HG03103 (cell line): ENCODE measurements around the gene EIF2AK3.

Experiments
- ATAC-seq: cut with Tn5 transposase; IDR thresholded peaks from one replicate; pipeline ENCODE4 v1.9.1; 2021; ENCODE audit warnings: low read depth; ENCODE audit not compliant: unreplicated experiment

EIF2AK3 gene

DNA sequence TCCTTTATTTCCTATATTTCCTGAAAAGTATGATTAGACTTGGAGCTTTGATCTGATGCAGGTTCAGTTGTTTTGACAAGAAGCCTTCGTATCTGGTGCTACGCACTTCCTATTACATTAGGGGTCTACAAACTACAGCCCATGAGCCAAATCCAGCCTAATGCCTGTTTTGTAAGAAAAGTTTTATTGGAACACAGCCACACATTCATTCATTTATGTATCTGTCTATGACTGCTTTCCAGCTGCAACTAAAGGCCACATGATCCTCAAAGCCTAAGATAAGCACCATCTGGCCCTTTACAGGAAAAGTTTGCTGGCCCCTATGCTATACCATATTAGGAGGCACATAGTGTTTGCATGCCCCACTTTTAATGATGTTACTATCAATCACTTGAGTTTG, 26.0 kb downstream of the EIF2AK3 start:
- ATAC-seq = no peak

DNA sequence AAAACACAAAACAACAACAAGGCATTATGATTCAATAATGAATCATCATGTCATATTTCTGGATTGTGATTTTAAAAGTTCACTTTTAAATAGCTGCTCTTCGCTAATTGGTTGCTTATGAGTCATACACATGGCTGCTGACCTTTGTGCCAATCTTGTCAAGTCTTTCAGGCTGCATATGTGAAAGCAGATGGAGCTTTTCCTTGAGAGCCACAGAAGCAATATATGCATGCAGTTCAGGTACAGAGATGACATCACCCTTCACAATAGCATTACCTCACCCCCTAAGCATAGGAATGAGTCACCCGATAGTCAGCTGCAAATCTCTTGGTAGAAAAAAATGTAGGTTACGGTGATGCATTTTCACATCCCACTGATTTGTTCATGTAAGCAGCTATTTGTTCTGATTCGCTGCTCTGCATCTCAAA, 27.2 kb downstream of the EIF2AK3 start:
- peak; percentile 98 for ATAC-seq

DNA sequence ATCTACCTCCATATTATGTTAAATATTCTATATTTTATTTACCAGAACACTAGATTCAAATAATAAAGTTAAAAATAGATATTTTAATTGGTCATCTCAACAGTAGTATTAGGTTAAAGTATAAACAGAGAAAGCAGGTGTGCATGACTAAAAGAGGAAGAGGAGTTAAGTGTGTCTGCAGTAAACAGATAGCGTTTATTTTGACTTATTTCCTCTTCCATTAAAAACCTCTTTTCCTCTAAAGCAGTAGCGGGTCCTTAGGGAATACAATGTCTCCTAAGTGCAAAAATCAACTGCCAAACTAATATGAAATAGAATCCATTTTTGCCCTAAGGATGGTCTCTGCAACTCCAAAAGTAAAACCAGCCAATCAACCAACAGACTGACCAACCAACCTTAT, 27.7 kb downstream of the EIF2AK3 start:
- ATAC-seq = no peak

DNA sequence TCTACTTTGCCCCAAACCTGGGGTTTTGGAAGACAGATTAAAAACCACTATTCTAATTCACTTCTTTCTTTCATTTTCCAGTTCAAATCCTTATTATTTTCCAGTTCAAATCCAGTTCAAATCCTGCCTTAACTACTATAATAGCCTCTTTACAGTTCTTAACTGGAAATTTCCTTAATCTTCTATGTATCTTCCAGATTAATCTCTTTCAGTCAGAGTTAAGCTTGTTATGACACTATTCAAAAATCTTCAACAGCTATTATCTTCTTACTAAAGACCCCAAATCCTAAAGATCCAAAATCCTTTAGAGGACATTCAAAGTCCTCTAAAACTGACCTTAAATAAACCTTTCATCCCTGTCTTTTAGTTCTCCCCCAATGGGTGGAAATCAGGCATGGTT, 30.1 kb downstream of the EIF2AK3 start:
- no peak for ATAC-seq

DNA sequence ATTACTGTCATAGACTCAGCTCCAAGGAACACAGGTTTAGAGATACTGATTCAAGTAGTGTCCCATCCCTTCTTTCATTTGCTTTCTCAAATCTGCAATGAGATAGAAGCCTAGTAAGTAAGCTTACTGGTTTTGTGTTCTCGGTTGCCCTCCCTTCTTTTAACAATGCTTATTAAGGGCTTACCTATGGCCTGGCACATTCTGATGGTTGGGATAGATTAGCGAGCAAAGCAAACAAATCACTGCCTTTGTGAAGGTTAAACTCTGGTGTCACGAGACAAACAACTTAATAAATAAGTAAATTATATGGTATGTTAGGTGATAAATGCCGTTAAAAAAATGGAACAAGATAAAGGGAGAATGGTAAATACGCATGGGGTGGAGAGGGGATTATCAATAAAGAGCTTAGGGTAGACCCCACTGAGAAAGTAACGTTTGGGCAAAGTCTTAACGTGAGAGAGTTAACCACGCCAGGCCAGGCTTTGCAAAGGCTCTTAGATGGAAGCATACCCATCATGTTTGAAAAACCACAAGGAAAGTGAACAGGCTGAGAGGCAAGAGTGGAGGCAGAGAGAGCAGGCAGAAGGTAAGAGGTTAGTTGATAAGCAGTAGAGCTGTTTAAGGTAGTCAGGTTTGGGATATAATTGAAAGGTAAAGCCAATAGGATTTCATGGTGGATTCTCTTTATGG, 31.0 kb downstream of the EIF2AK3 start:
- no peak for ATAC-seq

DNA sequence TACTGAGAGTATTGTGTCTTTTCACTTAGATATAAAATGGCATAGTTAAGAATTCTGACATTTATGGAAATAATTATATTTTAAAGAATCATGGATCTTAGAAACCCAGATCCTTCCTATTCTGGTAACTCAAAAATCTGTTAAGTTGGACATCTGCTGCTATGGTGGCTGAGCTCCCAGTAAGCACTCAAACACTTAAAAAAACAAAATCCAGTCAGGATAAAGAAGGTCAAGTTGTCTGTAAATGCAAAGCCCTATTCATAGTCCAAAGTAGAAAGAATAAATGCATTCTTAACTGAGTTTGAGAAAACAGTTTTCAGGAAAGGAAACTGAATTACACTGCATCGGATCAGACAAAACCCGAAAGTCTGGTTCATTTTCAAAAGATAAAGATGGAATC, 35.6 kb downstream of the EIF2AK3 start:
- ATAC-seq = no peak

DNA sequence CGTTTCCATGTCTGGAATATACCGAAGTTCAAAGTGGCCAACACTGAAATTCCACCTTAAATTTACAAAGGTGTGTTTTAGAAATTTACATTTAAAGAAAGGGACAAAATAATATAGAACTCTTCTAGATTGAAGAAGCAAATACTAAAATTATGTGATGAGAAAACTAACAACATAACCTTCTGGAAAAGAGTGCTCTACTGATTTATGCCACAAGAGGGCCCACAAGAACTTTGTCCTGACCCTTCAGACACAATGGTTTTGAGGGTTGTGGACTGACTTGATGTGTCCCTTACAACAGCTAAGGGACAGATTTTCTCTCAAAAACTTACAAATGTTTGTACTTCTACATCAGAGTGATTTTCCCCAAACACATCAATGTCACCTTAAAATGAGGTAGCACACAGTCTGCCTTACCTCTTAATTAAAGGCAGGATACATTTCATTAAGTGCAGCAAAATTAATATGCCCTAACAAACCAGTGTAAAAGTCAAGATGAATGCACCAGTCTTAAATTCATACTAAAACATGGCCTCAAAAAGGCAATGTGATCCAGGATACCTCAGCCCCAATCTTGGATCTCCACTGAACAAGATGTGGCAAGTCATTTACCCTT, 36.2 kb downstream of the EIF2AK3 start:
- peak; percentile 60 for ATAC-seq

DNA sequence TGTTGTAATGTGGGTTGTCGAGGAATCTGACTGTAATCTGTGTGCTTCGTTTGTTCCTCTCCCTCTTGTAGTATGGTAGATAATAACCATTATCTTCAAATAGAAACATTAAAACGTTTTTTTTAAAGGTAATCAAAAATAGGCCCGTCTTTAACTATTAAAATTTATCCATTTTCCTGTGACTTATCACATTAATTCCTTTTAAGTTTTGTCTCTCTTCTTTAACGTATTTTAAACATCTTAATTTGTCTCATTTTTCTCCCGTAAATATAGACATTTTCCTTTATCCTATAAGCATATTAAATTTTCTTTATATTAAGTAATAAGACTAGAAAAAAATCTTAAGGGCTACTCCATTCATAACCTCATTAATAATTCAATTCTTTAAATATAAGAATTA, 41.3 kb downstream of the EIF2AK3 start:
- no peak for ATAC-seq

DNA sequence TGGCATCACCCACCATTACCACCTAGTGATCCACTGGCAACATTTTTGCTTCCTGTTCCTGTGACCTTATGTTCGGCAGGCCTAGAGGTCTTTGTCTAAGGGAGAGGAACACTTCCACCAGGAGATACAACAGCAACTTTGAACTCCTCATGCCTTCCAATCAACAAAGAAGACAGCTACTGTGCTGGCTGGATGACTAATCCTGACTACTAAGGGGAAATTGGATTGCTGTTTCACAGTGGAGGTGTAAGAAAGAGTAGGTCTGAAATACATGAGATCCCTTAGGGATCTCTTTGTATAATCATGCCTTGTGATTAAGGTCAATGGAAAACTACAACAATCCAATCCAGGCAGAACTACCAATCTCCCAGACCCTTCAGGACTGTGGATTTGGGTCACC, 45.2 kb downstream of the EIF2AK3 start:
- no peak for ATAC-seq

DNA sequence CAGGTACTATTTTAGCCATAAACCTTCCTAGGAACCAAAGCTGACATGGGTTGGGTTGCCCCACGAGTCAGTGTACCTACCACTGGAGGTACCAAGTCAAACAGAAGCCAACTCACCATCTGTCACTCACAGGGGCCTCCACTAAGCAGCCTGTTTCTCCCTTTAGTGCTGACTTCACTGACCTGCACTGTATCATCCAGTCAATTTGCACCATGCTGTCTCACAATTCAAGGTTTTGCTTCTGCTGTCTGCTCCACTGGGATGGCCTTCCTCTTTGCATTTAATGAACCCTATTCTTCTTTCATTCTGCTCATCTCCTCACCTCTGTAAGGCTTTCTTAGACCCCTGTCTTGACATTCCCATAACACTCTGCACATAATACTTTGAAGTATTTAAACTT, 47.2 kb downstream of the EIF2AK3 start:
- no peak for ATAC-seq

DNA sequence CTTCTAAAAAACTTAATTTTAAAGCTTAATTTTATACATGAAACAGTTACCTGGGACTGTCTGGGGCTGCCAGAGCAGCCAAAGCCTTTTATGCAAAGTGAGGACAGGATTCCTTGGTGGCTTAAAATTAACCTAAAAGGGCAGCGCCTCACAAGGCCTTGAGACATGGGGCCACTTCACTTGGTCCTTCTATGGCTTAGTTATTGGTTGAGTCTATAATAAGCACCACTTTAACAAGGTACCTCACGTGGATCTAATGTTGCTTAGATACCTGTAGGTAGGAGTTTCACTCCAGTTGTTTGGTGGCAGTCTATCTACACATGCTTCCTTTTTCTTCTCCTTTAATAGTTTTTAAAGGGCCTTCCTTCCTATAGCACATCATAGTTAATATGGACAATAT, 51.6 kb downstream of the EIF2AK3 start:
- ATAC-seq = no peak

DNA sequence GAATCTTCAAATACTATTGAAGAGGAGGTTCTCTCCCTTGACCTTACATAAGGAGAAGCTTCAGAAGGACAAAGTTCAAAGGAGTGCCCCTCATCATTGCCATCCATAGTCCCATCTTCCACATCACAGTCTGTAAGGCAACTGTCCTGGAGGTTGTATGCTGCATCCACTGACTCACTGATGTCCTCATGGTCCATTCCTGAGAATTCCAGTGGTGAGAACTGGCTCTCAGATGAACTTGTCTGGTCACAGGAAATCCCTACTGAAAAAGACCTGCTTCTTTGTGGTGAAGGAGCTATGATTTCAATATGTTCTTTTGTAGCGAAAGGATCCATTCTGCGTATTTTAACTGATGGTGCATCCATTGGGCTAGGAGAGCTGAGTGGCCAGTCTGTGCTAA, 52.2 kb downstream of the EIF2AK3 start:
- no peak for ATAC-seq

DNA sequence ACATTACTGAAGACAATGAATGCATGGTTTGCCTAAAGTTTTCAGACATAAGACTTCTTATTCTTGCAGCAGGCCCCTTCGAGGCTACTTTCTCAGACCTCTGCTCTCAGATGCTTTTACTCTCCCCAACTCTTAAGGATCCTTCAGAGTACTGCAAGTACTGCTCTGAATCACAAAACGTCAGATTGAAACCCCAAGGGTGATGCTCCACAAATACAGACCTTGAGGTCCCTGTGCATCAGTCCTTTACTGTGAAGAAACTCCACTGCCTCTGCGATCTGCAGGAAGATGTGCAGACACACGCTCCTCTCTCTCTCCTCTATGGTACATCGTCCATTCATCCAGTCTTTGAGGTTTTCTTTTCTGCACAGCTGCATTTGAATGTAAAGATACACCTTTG, 52.8 kb downstream of the EIF2AK3 start:
- peak; percentile 95 for ATAC-seq

DNA sequence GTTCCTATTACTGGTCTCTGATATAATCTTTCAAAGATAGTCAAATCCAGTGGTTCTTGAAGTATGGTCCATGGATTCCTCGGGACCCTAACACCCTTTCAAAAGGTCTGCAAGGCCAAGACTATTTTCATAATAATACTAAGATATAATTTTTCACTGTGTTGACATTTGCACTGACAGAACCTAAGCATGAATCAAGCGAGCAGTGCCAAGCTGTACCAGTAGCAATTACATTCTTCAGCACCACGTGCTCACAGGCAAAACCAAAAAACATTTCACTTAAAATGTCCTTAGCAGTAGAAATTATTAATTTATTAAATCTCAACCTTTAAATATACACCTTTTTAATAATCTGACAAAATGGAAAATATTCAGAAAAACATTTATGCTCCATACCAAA, 59.1 kb downstream of the EIF2AK3 start:
- no peak for ATAC-seq

DNA sequence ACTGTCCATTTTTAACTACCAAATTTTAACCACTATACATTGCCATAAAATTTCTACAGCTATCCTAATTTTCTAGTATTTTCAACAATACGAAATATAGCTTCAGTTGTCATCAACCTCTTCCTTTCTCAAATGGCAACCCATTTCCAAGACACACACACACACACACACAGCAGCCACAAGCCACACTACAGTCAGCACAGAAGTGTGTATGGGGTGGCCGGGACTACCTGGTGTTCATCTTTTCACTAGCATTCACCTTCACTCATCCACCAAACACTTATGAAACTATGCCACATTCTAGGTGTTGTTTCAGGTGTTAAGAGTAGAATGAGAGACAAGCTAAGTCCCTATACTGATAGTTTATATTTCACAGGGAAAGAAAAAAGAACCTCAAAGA, 62.9 kb downstream of the EIF2AK3 start:
- ATAC-seq = no peak

DNA sequence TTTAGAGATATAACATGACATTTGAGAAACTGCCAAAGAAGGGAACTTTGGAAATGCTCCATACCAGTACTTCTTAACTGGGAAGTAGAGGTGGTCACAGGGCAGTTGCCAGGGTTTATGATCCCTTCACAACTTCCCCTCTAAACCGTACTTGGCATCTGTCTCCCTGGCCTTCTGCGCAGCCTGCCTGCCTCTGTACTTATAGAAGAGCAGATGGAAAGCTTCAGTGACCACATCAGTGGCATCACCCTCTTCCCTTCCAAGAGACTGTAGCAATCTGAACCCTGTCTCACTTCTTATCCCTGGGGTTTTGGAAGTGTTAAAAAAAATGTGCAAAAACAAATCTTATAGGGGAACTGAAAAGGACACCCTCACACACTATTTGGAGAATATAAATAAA, 64.1 kb downstream of the EIF2AK3 start:
- no peak for ATAC-seq

DNA sequence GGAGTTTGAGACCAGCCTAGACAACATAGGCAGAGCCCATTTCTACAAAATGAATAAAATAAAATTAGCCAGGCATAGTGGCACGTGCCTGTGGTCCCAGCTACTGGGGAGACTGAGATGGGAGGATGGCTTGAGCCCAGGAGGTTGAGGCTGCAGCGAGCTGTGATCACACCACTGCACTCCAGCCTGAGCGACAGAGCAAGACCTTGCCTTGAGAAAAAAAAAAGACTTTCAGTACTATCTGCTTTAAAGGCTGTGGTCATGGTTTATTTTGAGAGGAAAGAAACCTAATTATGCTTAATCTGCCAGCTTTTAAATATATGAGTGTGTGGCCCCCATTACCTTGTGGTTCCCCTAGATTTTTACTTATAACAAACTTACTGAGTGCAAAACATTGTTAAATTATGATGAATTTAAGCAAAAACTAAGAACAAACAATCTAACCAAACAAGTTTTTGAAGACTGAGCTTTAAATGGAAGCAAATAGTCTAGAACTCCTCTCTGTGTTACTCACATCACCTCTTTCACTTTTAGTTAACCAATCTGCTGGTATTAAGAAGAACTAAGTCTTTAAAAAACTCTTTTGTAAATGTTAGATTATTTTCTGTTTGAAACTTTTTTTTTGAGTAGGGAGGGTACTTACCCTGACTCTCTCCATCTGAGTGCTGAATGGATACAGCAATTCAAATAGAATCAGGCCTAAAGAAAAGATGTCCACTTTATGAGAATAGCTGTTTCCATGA, 65.4 kb downstream of the EIF2AK3 start:
- peak; percentile 66 for ATAC-seq

DNA sequence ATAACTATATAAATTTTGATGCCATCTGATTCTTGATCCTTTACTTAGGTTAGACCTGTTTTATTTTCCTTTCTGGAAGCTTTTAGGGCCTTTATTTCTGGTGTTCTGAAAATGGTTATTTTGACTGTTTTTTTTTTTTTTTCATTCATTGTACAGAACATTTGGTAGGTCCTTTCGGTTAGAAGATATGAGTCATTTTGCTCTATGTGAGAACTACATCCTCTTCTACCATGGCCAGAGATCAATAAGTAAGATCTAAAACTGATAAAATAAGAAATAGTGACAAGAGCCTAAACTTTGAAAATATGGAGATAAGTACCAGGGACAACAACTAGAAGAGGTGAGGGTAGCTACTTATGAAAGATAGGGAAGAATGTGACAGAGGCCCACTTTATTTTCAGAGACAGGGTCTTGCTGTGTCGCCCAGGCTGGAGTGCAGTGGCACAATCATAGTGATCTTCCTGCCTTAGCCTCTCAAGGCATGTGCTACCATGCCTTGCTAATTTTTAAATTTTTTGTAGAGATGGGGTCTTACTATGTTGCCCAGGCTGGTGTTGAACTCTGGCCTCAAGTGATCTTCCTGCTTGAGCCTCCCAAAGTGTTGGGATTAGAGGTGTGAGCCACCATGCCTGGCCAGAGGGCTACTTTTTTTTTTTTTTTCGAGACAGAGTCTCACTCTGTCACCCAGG, 66.5 kb downstream of the EIF2AK3 start:
- ATAC-seq = no peak

DNA sequence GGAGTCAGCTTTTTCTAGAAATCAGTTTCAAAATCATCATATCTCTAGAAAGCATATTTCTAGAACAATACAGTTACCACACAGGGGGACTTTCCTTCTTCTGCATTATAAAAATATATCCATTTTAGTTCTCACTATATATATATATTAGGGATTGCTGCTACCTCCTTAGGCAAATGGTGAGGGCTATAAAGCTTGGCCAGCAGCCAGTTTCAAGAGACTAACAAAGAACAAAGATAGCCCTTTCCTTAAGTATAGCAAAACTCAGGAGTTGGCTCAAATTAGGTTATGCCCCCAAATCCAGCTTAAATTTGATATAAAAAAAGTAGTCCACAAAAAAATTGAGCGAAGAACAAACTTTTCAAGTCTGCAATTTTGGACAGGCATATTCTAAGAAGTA, 70.0 kb downstream of the EIF2AK3 start:
- no peak for ATAC-seq

DNA sequence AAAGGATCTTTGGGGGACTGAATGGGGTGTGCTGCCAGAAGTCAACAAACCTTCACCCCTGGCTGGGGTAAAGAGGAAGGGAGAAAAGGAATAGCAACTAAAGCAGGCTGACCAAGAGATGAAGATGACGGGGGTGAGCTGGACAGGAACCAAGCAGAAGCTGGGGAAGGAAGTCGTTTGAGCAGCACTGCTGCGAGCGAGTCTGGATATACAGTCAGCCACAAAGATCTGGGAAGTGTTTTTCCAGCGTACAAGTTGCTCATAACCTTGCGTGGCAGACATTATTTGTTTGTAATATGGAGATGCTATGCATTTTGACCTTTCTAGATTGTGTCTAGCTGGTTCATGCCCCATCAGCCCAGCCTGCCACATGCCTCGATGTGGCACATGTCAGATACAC, 71.2 kb downstream of the EIF2AK3 start:
- no peak for ATAC-seq

DNA sequence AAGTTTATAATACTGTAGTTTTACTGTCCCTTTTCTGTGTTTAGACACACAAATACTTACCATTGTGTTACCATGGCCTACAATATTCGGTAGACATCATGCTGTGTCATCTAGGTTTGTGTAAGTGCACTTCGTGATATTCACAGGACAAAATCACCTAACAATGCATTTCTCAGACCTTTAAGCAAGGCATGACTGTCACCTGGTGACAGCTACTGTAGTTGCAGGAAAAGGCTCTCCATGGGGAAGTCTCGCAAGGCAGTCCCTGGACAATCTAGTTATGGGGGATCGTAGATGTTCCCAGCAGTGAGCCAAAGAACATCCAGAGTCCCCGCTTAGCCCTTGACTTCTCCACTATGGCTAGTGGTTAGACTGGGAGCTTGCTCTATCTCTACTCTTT, 73.1 kb downstream of the EIF2AK3 start:
- no peak for ATAC-seq
